ENCODE measurements around the gene IP6K2.

Gene IP6K2

DNA sequence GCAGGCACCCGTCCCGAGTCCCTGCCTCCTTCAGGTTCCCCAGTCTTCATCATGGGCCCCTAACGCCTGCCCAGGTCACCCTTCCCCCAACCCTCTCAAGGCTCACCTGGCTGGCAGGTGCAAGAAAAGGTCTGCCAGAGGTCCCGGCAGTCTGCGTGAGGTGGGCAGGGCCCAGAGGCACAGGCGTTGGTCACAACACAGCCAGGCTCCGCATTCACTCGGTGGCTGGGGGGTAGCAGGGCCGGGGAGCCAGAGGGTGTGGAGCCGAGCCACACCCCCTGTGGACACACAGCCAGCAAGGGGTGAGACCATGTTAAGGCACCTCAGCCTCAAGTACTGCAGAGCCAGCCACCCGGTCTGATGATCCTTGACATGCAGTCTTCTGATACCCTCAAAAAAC is 65.2 kb downstream of the IP6K2 start:
- H3K36me3 Mint-ChIP-seq (ENCODE audit: low read depth) = peaks cover 19% of the 10 kb centered on the region
- no peaks in the 10 kb centered on the region for H3K9me3 Mint-ChIP-seq
- H3K27ac Mint-ChIP-seq = peak overlapping the region; percentile 88
- TF ChIP-seq, protein P1, sequence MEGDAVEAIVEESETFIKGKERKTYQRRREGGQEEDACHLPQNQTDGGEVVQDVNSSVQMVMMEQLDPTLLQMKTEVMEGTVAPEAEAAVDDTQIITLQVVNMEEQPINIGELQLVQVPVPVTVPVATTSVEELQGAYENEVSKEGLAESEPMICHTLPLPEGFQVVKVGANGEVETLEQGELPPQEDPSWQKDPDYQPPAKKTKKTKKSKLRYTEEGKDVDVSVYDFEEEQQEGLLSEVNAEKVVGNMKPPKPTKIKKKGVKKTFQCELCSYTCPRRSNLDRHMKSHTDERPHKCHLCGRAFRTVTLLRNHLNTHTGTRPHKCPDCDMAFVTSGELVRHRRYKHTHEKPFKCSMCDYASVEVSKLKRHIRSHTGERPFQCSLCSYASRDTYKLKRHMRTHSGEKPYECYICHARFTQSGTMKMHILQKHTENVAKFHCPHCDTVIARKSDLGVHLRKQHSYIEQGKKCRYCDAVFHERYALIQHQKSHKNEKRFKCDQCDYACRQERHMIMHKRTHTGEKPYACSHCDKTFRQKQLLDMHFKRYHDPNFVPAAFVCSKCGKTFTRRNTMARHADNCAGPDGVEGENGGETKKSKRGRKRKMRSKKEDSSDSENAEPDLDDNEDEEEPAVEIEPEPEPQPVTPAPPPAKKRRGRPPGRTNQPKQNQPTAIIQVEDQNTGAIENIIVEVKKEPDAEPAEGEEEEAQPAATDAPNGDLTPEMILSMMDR (IDR thresholded peaks at IDR 0.05) = no peak
- H3K4me3 Mint-ChIP-seq = no peak overlapping the region
- H3K4me1 Mint-ChIP-seq = peaks cover 41% of the 10 kb centered on the region
- peaks cover 13% of the 10 kb centered on the region for H3K27me3 Mint-ChIP-seq (ENCODE audit: low read depth, poor library complexity)
- no peak for DNase-seq

DNA sequence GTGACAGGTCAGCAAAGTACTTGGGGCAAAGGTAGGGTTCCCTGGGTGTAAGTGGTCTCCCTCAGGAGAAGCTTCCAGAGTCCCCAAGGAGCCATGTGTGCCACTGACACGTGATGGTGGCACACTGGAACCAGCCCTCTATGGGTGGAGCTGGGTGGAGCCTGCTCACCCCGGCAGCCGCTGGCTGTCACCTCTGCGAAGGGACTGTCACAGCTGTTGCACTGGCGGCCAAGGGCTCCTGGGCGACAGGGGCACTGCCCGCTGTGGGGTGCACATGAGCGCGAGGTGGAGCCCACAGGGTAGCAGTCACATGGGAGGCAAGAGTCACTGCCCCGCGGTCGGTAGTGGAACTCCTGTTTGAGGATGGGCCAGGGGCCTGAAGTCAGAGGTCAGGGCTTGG is 66.3 kb downstream of the IP6K2 start:
- Mint-ChIP-seq H3K36me3 (ENCODE audit: low read depth) (peaks cover 19% of the 10 kb centered on the region), H3K27ac (no peak overlapping the region)
- TF ChIP-seq, protein P1 (IDR thresholded peaks at IDR 0.05) = no peak

DNA sequence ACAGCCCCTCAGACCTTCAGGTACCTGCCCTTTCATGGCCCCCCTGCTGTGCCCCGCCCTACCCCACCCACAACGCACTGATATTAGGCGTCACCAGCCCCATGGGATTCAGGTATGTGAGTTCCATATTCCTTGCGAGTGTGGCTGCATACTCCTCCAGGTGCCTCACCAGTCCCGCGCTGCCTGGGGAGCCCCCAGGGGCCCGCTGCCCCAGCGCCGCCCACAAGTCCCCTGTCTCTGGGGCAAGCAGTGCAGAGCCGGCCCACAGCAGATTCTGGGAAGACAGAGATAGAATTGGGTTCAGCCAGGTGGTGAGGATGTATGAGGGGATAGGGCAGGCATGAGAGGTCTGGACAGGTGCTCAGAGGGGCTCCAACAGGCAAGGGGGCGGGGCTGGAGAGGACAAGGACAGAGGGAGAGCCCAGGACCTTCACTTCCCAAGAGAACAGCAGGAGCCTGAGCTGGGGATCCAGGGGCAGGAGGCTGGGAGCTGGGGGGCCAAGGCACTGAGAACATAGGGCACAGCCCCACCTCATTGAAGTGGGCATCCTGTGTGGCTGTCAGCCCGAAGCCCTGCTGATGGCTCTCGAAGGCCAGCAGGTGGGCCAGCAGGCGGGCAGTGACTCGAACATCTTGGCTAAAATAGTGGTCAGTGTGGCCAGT is 68.7 kb downstream of the IP6K2 start:
- H3K36me3 Mint-ChIP-seq (ENCODE audit: low read depth) = peaks cover 24% of the 10 kb centered on the region
- H3K4me1 Mint-ChIP-seq = peaks cover 21% of the 10 kb centered on the region
- TF ChIP-seq, protein P1 (IDR thresholded peaks at IDR 0.05) = no peak
- no peaks in the 10 kb centered on the region for H3K9me3 Mint-ChIP-seq
- H3K27ac Mint-ChIP-seq = no peak overlapping the region
- H3K4me3 Mint-ChIP-seq = no peak overlapping the region
- H3K27me3 Mint-ChIP-seq (ENCODE audit: low read depth, poor library complexity) = peaks cover 1% of the 10 kb centered on the region
- no peak for DNase-seq

More for the DNA sequence above, 66.3 kb downstream of the IP6K2 start:
- Mint-ChIP-seq H3K27me3 (ENCODE audit: low read depth, poor library complexity) (peaks cover 13% of the 10 kb centered on the region), H3K4me3 (no peak overlapping the region), H3K4me1 (peaks cover 41% of the 10 kb centered on the region), H3K9me3 (no peaks in the 10 kb centered on the region)
- DNase-seq = no peak

DNA sequence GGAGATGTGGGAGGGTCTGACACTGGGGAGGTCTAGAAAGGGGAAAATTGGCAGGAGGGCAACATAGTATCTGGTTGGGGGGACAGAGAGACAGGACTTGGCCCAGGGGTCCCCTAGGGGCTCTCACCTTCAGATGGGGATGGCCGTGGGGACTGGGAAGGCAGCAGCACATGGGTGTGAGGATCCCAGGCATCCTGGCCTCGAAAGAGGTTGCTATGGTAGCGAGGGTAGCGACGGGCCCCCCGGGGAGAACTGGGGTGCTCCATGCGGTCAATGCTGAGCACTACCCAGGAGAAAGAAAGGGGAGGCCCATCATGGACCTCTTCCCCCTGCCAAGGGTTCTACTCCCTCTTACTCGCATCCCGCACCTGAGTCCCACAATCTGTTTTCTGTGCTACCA is 69.3 kb downstream of the IP6K2 start:
- TF ChIP-seq, protein P1 (IDR thresholded peaks at IDR 0.05) = no peak
- no peak overlapping the region for H3K27ac Mint-ChIP-seq
- peaks cover 23% of the 10 kb centered on the region for H3K36me3 Mint-ChIP-seq (ENCODE audit: low read depth)
- H3K27me3 Mint-ChIP-seq (ENCODE audit: low read depth, poor library complexity) = no peaks in the 10 kb centered on the region
- no peak overlapping the region for H3K4me3 Mint-ChIP-seq
- H3K9me3 Mint-ChIP-seq = no peaks in the 10 kb centered on the region
- H3K4me1 Mint-ChIP-seq = peaks cover 21% of the 10 kb centered on the region
- DNase-seq = no peak

DNA sequence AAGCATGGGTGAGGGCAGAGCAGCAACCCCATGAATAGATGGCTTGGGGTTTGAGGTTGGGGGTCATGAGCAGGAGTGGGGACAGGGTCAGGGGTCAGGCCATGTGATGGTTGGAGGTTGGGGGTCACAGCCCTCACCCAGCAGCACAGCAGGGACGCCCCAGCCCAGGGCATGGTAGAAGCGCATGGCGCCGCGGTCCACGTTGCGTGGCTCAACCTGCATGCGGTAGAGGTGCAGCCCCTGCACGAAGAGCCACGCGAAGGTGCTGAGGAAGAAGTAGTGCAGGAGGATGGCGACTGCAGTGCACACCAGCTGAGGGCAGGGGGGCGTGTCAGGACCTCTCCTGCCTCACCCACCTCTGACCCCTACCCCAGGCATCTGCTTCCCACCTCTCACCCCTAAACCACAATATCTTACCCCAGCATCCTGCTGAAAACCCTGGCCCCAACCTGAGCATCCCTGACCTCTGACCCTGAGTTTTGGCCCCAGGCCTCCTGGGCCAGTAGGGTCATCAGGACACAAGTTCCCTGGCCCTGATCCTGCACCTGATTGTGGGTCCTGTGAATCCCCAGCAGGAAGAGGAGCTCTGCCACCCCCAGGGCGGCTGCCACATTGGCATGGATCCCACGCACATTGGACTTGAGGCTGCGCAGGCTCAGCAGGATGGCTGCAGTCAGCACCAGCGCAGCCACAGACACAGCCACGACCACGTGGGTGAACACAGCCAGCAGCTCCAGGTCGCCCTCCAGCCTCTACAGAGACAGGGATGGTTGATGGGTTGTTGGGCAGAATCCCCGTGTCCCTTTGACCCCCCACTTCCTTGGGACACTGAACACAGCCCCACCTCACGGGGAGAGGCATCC is 71.9 kb downstream of the IP6K2 start:
- TF ChIP-seq, protein P1 (IDR thresholded peaks at IDR 0.05) = no peak
- Mint-ChIP-seq H3K4me3 (no peak overlapping the region), H3K9me3 (no peaks in the 10 kb centered on the region), H3K4me1 (peaks cover 27% of the 10 kb centered on the region), H3K36me3 (ENCODE audit: low read depth) (peaks cover 18% of the 10 kb centered on the region), H3K27ac (no peak overlapping the region), H3K27me3 (ENCODE audit: low read depth, poor library complexity) (peaks cover 2% of the 10 kb centered on the region)
- no peak for DNase-seq

All from nephron progenitor cell (in vitro differentiated cells).